Lower lobe of right lung (tissue), 2 donors: ENCODE measurements around the gene SERPINI1. TPM values are rescaled to one million over a fixed set of nuclear protein-coding genes. Genes with fewer than 3 reads are reported as not detected.
A peak's percentile ranks its signal among the peaks of the same experiment; 100 is the strongest.

Experiments used
- ATAC-seq, 2 donors: fragments of 200-7000 bp; cut with Tn5 transposase; one replicate each; pipeline ENCODE4 v1.9.1; 2020 to 2022; ENCODE audit warnings: mild to moderate bottlenecking in 2 of 2, moderate library complexity in 2 of 2
- DNase-seq: peaks from one replicate; pipeline ENCODE4 v3.0.0-alpha.2; 2020
- H3K27ac ChIP-seq: fragments of 200-600 bp; one replicate; pipeline ENCODE4 v1.8.0; 2022
- H3K27me3 ChIP-seq: fragments of 200-600 bp; one replicate; pipeline ENCODE4 v1.8.0; 2022; ENCODE audit warnings: low read depth
- H3K36me3 ChIP-seq: fragments of 200-600 bp; one replicate; pipeline ENCODE4 v1.8.0; 2022; ENCODE audit warnings: mild to moderate bottlenecking
- H3K4me1 ChIP-seq: fragments of 200-600 bp; one replicate; pipeline ENCODE4 v1.8.0; 2022
- H3K4me3 ChIP-seq: fragments of 200-600 bp; one replicate; pipeline ENCODE4 v1.8.0; 2022; ENCODE audit warnings: mild to moderate bottlenecking
- H3K9me3 ChIP-seq: fragments of 200-600 bp; one replicate; pipeline ENCODE4 v1.8.0; 2022
- intact Hi-C: fragments of 100-400 bp; cut with DNase I; formaldehyde crosslinking; loops from one replicate; pipeline ENCODE4 v1.11.0; 2022
- total RNA-seq: library from RNA; stranded (reverse); fragmentation: NEBNext Ultra II Directional; extraction: Animal tissue kit (Norgen Biotek cat#: 25700); gene quantifications from one replicate; pipeline ENCODE4 v1.2.1, GENCODE V29; 2021
- TF ChIP-seq, protein P1 (sequence below): fragments of 200-600 bp; IDR thresholded peaks from one replicate; pipeline ENCODE4 v1.8.0; 2022; ENCODE audit warnings: antibody characterized with exemption, mild to moderate bottlenecking
- donor health status: DM: no; HTN: yes; CAD: no; lungs with severe emphysema.

SERPINI1 gene
- total RNA-seq, 1 donor from 2014 or later = 6.7 TPM

DNA sequence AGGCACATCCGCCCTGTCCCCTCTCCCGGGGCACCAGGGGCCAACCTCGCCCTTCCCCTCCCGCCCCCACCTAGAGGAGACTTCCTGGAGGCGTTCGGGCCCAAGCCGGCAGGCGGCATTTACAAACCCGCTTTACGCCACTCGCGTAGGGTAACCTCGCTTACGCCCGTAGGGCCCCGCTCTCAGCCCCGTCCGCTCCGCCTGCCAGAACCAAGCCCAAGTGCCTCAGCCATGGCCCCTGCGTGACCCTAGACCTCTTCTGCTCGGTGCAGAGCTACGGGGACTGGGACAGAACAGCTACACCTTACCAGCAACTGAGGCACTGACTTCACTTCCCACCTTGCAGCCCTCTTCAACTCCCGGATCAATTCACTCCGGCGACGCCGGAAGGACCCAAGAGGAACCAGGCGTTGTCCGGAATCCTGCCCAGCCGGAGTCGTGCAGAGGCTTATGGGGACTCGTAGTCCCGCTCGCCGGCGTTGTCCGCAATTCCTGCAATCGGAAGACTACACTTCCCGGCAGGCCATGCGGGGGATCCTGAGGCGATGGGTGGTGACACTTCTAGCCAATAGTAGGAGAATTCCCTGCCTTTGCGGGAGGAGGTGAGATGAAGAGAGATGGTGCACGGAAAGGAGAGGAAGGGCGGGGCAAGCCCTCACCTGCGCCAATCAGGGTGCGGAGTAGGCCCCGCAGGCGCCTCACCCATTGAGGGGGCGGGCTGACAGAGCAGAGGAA, 856 bp upstream of the SERPINI1 start, which contains the start of gene PDCD10:
Gene PDCD10, minus strand, starts transcription at position 395 of the 735 bp plus-strand sequence. CDS start 14,735 bp downstream, outside the sequence.
- TF ChIP-seq, protein P1, sequence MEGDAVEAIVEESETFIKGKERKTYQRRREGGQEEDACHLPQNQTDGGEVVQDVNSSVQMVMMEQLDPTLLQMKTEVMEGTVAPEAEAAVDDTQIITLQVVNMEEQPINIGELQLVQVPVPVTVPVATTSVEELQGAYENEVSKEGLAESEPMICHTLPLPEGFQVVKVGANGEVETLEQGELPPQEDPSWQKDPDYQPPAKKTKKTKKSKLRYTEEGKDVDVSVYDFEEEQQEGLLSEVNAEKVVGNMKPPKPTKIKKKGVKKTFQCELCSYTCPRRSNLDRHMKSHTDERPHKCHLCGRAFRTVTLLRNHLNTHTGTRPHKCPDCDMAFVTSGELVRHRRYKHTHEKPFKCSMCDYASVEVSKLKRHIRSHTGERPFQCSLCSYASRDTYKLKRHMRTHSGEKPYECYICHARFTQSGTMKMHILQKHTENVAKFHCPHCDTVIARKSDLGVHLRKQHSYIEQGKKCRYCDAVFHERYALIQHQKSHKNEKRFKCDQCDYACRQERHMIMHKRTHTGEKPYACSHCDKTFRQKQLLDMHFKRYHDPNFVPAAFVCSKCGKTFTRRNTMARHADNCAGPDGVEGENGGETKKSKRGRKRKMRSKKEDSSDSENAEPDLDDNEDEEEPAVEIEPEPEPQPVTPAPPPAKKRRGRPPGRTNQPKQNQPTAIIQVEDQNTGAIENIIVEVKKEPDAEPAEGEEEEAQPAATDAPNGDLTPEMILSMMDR = no peak
- no peaks in the 10 kb centered on the region for H3K9me3 ChIP-seq
- H3K4me1 ChIP-seq = peaks cover 19% of the 10 kb centered on the region
- no peaks in the 10 kb centered on the region for H3K36me3 ChIP-seq
- peak; percentile 99 for DNase-seq
- H3K27me3 ChIP-seq = no peaks in the 10 kb centered on the region
- intact Hi-C loops = no loop called here
- ATAC-seq = peak; percentile 96 to 97
- peak within 1 kb of the TSS; percentile 93 for H3K27ac ChIP-seq
- peak within 1 kb of the TSS; percentile 90 for H3K4me3 ChIP-seq

DNA sequence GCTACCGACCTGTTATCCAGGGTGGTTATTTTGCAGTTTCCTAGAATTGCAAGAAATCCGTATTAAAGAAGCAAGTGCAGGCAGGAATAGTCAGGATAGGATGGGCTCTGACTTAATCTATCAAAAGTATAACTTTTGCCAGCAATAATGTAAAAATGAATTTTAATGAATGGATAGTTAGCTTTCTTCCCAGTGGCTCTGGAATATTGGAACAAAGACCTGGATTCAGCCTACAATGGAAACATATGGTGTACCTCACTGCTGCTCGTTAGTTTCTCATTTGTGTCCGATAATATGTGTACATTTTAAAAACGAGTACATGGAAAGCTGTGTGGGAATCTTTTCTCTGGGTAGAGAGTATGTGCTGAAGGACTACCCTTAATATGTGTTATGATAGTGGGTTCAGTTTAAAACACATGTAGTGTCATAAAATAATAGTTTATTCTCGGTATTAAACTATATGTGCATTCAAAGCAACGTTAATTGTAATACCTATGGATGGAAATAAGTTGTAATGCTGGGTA, 805 bp downstream of the SERPINI1 start:
- intact Hi-C loops = no loop called here
- TF ChIP-seq, protein P1 = no peak
- peaks cover 15% of the 10 kb centered on the region for H3K4me1 ChIP-seq
- H3K4me3 ChIP-seq = peak overlapping the region; percentile 90
- no peaks in the 10 kb centered on the region for H3K36me3 ChIP-seq
- H3K27me3 ChIP-seq = no peaks in the 10 kb centered on the region
- no peak overlapping the region for H3K27ac ChIP-seq
- H3K9me3 ChIP-seq = no peaks in the 10 kb centered on the region
- ATAC-seq = no peak
- no peak for DNase-seq

DNA sequence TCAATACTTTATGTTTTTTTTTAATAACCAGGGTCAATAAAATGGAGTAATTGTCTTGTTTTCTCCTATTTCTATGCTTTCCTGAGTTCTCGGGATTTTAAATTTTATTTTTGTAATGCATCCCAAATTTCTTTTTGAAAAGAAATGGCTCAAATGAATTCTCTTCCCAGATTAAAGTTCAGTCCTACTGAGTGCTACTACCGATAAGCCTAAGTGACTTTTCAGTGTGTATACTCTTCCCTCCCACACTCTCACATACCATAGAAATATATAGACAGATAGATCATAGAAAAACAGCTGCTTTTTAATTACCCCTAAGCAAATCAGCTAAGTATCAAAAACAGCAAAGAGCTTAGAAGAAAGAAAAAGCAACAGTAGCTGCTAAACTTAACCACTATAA, 1.5 kb downstream of the SERPINI1 start:
- Histone ChIP-seq H3K9me3 (no peaks in the 10 kb centered on the region), H3K4me3 (no peak overlapping the region), H3K27me3 (no peaks in the 10 kb centered on the region), H3K4me1 (peaks cover 15% of the 10 kb centered on the region), H3K27ac (no peak overlapping the region), H3K36me3 (no peaks in the 10 kb centered on the region)
- ATAC-seq (no peak), DNase-seq (no peak)
- intact Hi-C loops = no loop called here
- TF ChIP-seq, protein P1 = no peak

DNA sequence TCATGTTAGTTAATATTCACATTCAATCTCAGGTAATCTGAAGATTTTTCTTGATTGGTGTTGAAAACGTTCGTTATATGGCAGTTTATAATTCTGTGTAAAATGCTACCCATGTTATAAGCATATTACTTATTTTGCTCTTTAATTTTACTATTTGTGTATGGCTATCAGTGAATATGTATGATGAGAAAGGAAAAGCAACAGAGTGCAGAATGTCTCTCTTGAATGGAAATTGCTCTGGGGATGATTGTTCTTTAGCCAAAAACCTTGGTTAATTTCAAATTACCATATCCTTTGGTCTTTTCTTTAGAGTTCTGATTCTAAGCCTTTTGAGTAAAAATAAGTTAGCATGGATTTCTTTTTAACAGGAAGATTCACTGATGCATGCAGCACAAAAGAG, 2.5 kb downstream of the SERPINI1 start:
- Histone ChIP-seq H3K27ac (no peak overlapping the region), H3K27me3 (no peaks in the 10 kb centered on the region), H3K9me3 (no peaks in the 10 kb centered on the region), H3K4me3 (no peak overlapping the region), H3K4me1 (peaks cover 9% of the 10 kb centered on the region), H3K36me3 (no peaks in the 10 kb centered on the region)
- no peak for ATAC-seq
- no peak for DNase-seq
- intact Hi-C loops = no loop called here
- TF ChIP-seq, protein P1 = no peak

DNA sequence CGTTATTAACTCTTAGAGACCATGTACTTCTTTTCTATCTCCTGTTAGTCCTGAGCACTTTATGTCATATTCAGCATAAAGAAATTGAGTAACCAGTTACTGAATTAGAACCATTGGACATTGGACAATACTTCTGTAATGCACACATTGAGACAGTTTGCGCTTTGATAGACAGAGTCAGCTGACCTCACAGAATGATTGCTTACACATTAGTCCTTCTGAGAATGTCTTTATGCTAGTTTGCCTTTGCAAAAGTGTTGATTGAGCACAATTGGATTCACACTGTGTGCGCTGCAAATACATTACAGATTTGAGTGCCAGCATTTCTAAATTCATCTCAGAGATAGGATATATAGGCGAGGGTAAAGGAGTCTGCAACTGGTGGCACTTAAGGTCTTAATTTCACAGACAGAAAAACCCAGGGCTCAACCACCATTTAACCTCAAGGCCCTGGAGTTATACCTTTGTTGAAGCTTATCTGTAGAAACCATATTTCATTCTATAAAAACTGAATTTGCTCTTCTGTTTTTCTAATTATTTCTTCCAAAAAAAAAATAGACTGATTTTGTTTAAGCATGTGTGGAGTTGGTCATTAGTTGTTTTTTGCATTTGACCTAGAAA, 3.8 kb downstream of the SERPINI1 start:
- Histone ChIP-seq H3K27me3 (no peaks in the 10 kb centered on the region), H3K36me3 (no peaks in the 10 kb centered on the region), H3K9me3 (no peaks in the 10 kb centered on the region), H3K4me1 (no peaks in the 10 kb centered on the region), H3K4me3 (no peak overlapping the region), H3K27ac (no peak overlapping the region)
- no peak for DNase-seq
- TF ChIP-seq, protein P1 = no peak
- no peak for ATAC-seq
- intact Hi-C loops = no loop called here
